Endothelial cell of umbilical vein (primary cell): ENCODE measurements around the gene FUT4. TPM values are rescaled to one million over a fixed set of nuclear protein-coding genes. Genes with fewer than 3 reads are reported as not detected.

Experiments used
- BruUV-seq: library from RNA; stranded (reverse); fragments of 400-500 nt; replicated peaks from 2 replicates; lab custom pipeline; 2021; lab: Mats Ljungman, UMichigan
- CTCF ChIA-PET: fragments of 300-600, 350-600 bp; sonication (Branson Sonifier 250); formaldehyde crosslinking; loops from one replicate; lab custom pipeline; 2021; ENCODE audit warnings: antibody characterized with exemption, inconsistent platforms; lab: Charles Lee
- POLR2A ChIA-PET: fragments of 300-600, 350-600 bp; sonication (Branson Sonifier 250); formaldehyde crosslinking; loops from one replicate; lab custom pipeline; 2021; ENCODE audit warnings: antibody characterized with exemption, inconsistent platforms; lab: Charles Lee
- DNase-seq: peaks from one replicate; pipeline ENCODE4 v3.0.0-alpha.2; 2011; ENCODE audit warnings: low read depth, low spot score
- FAIRE-seq: peaks from 2 replicates; lab custom pipeline; 2011; peaks lifted over from hg19 to GRCh38; lab: Jason Lieb, UNC
- H2AFZ ChIP-seq: 2 replicates; pipeline ENCODE4 v1.6.0; 2012; ENCODE audit warnings: low read depth, low read length, control low read depth, inconsistent platforms
- H3K27ac ChIP-seq: 2 replicates; pipeline ENCODE4 v1.5.1; 2011; ENCODE audit warnings: low read depth, mild to moderate bottlenecking, control low read depth, low read length, moderate library complexity; ENCODE audit not compliant: insufficient read depth
- H3K27me3 ChIP-seq, 2 experiments: 2 replicates each; pipeline versions ENCODE4 v1.6.0 to v1.6.1; 2011; ENCODE audit warnings: low read length in 2 of 2, mixed read lengths in 1 of 2; ENCODE audit not compliant: control insufficient read depth in 2 of 2, insufficient read depth in 2 of 2
- H3K36me3 ChIP-seq, 2 experiments: 2 replicates in 1 of 2; 3 replicates in 1 of 2; pipeline ENCODE4 v1.5.1; 2011; ENCODE audit warnings: low read length in 2 of 2, mild to moderate bottlenecking in 1 of 2, moderate library complexity in 1 of 2; ENCODE audit not compliant: control insufficient read depth in 2 of 2, insufficient read depth in 2 of 2; ENCODE audit errors: extremely low read depth in 1 of 2
- H3K4me1 ChIP-seq: 3 replicates; pipeline ENCODE4 v1.5.1; 2011; ENCODE audit warnings: mild to moderate bottlenecking, low read length; ENCODE audit not compliant: control insufficient read depth, insufficient read depth; ENCODE audit errors: extremely low read depth
- H3K4me2 ChIP-seq: 2 replicates; pipeline ENCODE4 v1.6.1; 2011; ENCODE audit warnings: low read length, control low read depth, mixed read lengths; ENCODE audit not compliant: insufficient read depth
- H3K4me3 ChIP-seq, 3 experiments: fragments of 200-600 bp in 1 of 3; sonication (generic), shearing (Covaris generic) in 1 of 3; replicated peaks in 1 of 3; 2 replicates each; pipeline ENCODE4 v1.5.1; 2011 to 2016; ENCODE audit warnings: control low read depth in 3 of 3, low read length in 3 of 3, mild to moderate bottlenecking in 2 of 3, inconsistent platforms in 1 of 3, low read depth in 1 of 3, moderate library complexity in 1 of 3; ENCODE audit not compliant: insufficient read depth in 1 of 3
- H3K79me2 ChIP-seq: 2 replicates; pipeline ENCODE4 v1.6.0; 2012; ENCODE audit warnings: low read length, inconsistent platforms; ENCODE audit not compliant: control insufficient read depth, insufficient read depth
- H3K9ac ChIP-seq: replicated peaks from 2 replicates; pipeline ENCODE3; 2011; ENCODE audit warnings: low read length, control low read depth; ENCODE audit not compliant: insufficient read depth; ENCODE audit errors: extremely low read depth
- H3K9me1 ChIP-seq: replicated peaks from 3 replicates; pipeline ENCODE4 v1.6.0; 2011; ENCODE audit warnings: mild to moderate bottlenecking, low read length; ENCODE audit not compliant: control insufficient read depth, insufficient read depth; ENCODE audit errors: extremely low read depth
- H3K9me3 ChIP-seq: replicated peaks from 2 replicates; pipeline ENCODE4 v1.5.1; 2012; ENCODE audit warnings: low read length, inconsistent platforms; ENCODE audit not compliant: control insufficient read depth, insufficient read depth
- H4K20me1 ChIP-seq: replicated peaks from 2 replicates; pipeline ENCODE3; 2011; ENCODE audit warnings: mild to moderate bottlenecking, low read length; ENCODE audit not compliant: control insufficient read depth, insufficient read depth; ENCODE audit errors: extremely low read depth
- CTCF ChIP-seq, 2 donors: IDR thresholded peaks; 1 replicate in 1 of 2; 2 replicates in 1 of 2; pipeline ENCODE4 v1.5.1; 2011; ENCODE audit warnings: low read length in 2 of 2, mild to moderate bottlenecking in 2 of 2, moderate library complexity in 2 of 2, control low read depth in 1 of 2, inconsistent platforms in 1 of 2, low read depth in 1 of 2; ENCODE audit not compliant: insufficient read depth in 1 of 2; ENCODE audit errors: extremely low read depth in 1 of 2
- EZH2 ChIP-seq: IDR thresholded peaks from 2 replicates; pipeline ENCODE4 v1.6.1; 2012; ENCODE audit warnings: borderline replicate concordance, low read depth, mild to moderate bottlenecking, moderate library complexity, low read length, inconsistent platforms; ENCODE audit not compliant: severe bottlenecking
- FOS ChIP-seq: IDR thresholded peaks from 2 replicates; pipeline ENCODE4 v1.6.1; 2011; ENCODE audit warnings: mild to moderate bottlenecking, low read length, moderate library complexity, borderline replicate concordance; ENCODE audit not compliant: insufficient read depth
- GATA2 ChIP-seq: IDR thresholded peaks from 2 replicates; pipeline ENCODE4 v1.7.0; 2011; ENCODE audit warnings: low read depth, mild to moderate bottlenecking, moderate library complexity, mixed read lengths, low read length; ENCODE audit not compliant: insufficient read length, insufficient read depth
- JUN ChIP-seq: IDR thresholded peaks from 2 replicates; pipeline ENCODE4 v1.6.1; 2011; ENCODE audit warnings: borderline replicate concordance, low read depth; ENCODE audit not compliant: insufficient read length, insufficient read depth
- MAX ChIP-seq: IDR thresholded peaks from 2 replicates; pipeline ENCODE4 v1.6.1; 2011; ENCODE audit not compliant: insufficient read depth, insufficient read length
- MYC ChIP-seq: IDR thresholded peaks from one replicate; pipeline ENCODE4 v1.6.1; 2011; ENCODE audit warnings: mild to moderate bottlenecking, low read depth, low read length
- POLR2A ChIP-seq: IDR thresholded peaks from 2 replicates; pipeline ENCODE4 v1.6.1; 2012; ENCODE audit warnings: low read depth, mild to moderate bottlenecking, control low read depth, low read length
- POLR2AphosphoS5 ChIP-seq: IDR thresholded peaks from 2 replicates; pipeline ENCODE4 v1.6.1; 2012; ENCODE audit warnings: low read depth, mild to moderate bottlenecking, control low read depth, low read length, moderate library complexity; ENCODE audit not compliant: insufficient read depth
- dilution Hi-C: fragments of 300-500 bp; cut with MboI; formaldehyde crosslinking; loops from one replicate; pipeline ENCODE4 v1.15.0; 2019; ENCODE audit warnings: low sequenced_read_pairs; ENCODE audit not compliant: extremely low pct_ligation_motif_present
- intact Hi-C: fragments of 100-400 bp; cut with micrococcal nuclease; formaldehyde crosslinking; loops from one replicate; pipeline ENCODE4 v1.10.0; 2022
- polyA plus RNA-seq, 4 experiments: library from polyadenylated mRNA; depleted of rRNA in 3 of 4; stranded (reverse) in 3 of 4; unstranded in 1 of 4; fragments of >200 nt; gene quantifications; 2 replicates each; pipeline versions ENCODE4 v1.2.1 to v1.2.3, GENCODE V29; 2011 to 2012; ENCODE audit warnings: missing spikeins in 1 of 4
- total RNA-seq: library from RNA; stranded (reverse); gene quantifications from 2 replicates; pipeline ENCODE4 v1.2.3, GENCODE V29; 2021

FUT4 gene
- total and polyA plus RNA-seq, 2 donors (not counting 3 experiments of a cell fraction or from before 2014, with no cell fraction given): 2.4 to 5.3 TPM

DNA sequence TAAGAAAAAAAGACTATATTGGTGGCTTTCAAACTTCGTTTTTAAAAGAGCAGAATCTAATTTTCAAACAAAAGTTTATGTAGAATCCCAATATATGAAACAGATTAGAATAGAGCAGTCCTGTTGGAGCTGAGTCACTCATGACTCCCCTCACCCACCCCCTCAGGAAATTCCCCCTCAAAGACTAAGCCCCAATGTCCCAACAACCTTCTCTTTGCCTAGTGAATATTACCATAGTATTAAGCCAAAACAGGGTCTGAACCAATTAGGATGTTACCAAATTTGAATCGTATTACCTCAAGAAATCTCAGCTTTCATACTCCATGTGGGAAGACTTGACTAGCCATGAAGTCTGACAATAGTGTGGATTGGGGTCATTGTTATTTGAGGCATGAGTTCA lies 15.6 kb downstream of the FUT4 start:
- ChIA-PET POLR2A (no interaction called here), CTCF (interaction anchor here (1.0 kb wide), 1 partner anchor 664 kb away, joined by 3 read pairs; no protein-coding TSS in a partner anchor)
- intact Hi-C loops: no loop called here
- TF ChIP-seq MAX (no peak), GATA2 (no peak), POLR2A (no peak), JUN (no peak), MYC (no peak), CTCF (IDR thresholded peaks at IDR 0.05; ENCODE audit: extremely low read depth in 1 of 2, insufficient read depth in 1 of 2, low read depth in 1 of 2, low read length in 2 of 2) (no peak), POLR2AphosphoS5 (no peak), FOS (no peak), EZH2 (no peak)
- H2AFZ ChIP-seq: no peak overlapping the region
- H3K4me2 ChIP-seq: no peak overlapping the region
- no peak overlapping the region for H3K4me3 ChIP-seq
- no peaks in the 10 kb centered on the region for H3K27me3 ChIP-seq
- DNase-seq (no peak), FAIRE-seq (no peak)
- peaks cover 12% of the 10 kb centered on the region for H3K4me1 ChIP-seq
- no peaks in the 10 kb centered on the region for H3K9me1 ChIP-seq
- no peak overlapping the region for H3K27ac ChIP-seq
- H4K20me1 ChIP-seq: no peaks in the 10 kb centered on the region
- dilution Hi-C loops: no loop called here
- H3K36me3 ChIP-seq: no peaks in the 10 kb centered on the region
- no peak overlapping the region for H3K9ac ChIP-seq
- no peaks in the 10 kb centered on the region for H3K79me2 ChIP-seq
- H3K9me3 ChIP-seq: no peaks in the 10 kb centered on the region
- BruUV-seq: no TSS peak
